Activated naive CD8-positive, alpha-beta T cell treated with anti-CD3 and anti-CD28 coated beads for 36 hours (primary cell): ENCODE results near the gene ELP5. TPM values are rescaled to one million over a fixed set of nuclear protein-coding genes. Genes with fewer than 3 reads are reported as not detected.

Source experiments
- DNase-seq: peaks from one replicate; pipeline ENCODE4 v3.0.0; 2021
- H3K27ac Mint-ChIP-seq: one replicate; pipeline ENCODE4 v1.8.0; 2022; ENCODE audit warnings: mild to moderate bottlenecking, moderate library complexity, mixed read lengths
- H3K27me3 Mint-ChIP-seq: one replicate; pipeline ENCODE4 v1.8.0; 2022; ENCODE audit warnings: mild to moderate bottlenecking, mixed read lengths
- H3K36me3 Mint-ChIP-seq: one replicate; pipeline ENCODE4 v1.8.0; 2021; ENCODE audit warnings: mild to moderate bottlenecking, mixed read lengths
- H3K4me1 Mint-ChIP-seq: one replicate; pipeline ENCODE4 v1.8.0; 2021; ENCODE audit warnings: mixed read lengths
- H3K4me3 Mint-ChIP-seq: one replicate; pipeline ENCODE4 v1.8.0; 2022; ENCODE audit warnings: mild to moderate bottlenecking, moderate library complexity, mixed read lengths
- H3K9me3 Mint-ChIP-seq: one replicate; pipeline ENCODE4 v1.8.0; 2022; ENCODE audit warnings: mixed read lengths
- total RNA-seq, 2 experiments: library from RNA; stranded (reverse); gene quantifications; one replicate each; pipeline ENCODE4 v1.2.3, GENCODE V29; 2021

The ELP5 gene
- total RNA-seq, 2 experiments from 2014 or later = 99.0 to 110 TPM

DNA sequence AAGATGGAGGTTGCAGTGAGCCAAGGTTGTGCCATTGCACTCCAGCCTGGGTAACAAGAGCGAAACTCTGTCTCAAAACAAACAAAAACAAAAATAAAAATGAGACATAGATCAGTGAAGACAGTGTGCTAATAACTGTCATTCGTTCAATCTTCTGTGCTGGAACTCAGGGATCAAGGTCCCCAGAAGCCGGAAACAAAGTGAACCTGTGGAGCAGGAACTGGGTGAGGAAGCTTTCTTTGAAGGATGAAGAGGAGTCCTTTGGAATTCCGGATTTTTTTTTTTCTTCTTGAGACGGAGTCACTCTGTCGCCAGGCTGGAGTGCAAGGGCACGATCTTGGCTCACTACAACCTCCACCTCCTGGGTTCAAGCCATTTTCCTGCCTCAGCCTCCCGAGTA lies 27.4 kb downstream of the ELP5 start:
- Mint-ChIP-seq H3K4me3 (no peak overlapping the region), H3K9me3 (no peaks in the 10 kb centered on the region), H3K4me1 (peaks cover 22% of the 10 kb centered on the region), H3K27ac (no peak overlapping the region), H3K36me3 (no peaks in the 10 kb centered on the region), H3K27me3 (peaks cover 18% of the 10 kb centered on the region)
- DNase-seq = no peak

DNA sequence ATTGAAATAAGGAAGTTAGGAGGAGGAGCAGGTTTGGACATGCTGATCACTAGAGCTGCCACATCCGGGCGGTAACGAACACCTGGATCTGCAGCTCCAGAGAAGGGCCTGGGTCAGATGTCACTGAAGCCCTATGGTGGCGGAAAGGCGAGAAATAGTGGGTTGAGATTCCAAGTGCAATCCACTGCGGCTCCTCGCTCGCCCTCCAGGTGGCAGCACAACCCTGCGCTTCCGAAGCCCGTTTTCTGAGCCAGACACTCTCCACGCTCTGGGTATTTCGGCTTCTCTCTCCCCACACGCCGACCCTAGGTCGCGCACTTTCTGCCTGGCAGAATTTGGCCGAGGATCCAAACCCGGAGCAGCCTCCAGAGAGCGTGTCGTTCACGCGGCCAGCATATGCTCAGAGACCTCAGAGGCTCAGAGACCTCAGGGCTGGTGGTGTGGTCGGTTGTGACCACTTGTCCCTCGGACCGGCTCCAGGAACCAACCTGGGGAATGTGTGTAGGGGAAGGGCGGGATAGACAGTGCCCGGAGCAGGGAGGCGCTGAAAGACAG lies 28.6 kb downstream of the ELP5 start:
- H3K4me3 Mint-ChIP-seq = peak overlapping the region; percentile 76
- peak; percentile 88 for DNase-seq
- H3K4me1 Mint-ChIP-seq = peaks cover 22% of the 10 kb centered on the region
- H3K9me3 Mint-ChIP-seq = no peaks in the 10 kb centered on the region
- no peaks in the 10 kb centered on the region for H3K36me3 Mint-ChIP-seq
- peaks cover 18% of the 10 kb centered on the region for H3K27me3 Mint-ChIP-seq
- peak overlapping the region; percentile 84 for H3K27ac Mint-ChIP-seq

DNA sequence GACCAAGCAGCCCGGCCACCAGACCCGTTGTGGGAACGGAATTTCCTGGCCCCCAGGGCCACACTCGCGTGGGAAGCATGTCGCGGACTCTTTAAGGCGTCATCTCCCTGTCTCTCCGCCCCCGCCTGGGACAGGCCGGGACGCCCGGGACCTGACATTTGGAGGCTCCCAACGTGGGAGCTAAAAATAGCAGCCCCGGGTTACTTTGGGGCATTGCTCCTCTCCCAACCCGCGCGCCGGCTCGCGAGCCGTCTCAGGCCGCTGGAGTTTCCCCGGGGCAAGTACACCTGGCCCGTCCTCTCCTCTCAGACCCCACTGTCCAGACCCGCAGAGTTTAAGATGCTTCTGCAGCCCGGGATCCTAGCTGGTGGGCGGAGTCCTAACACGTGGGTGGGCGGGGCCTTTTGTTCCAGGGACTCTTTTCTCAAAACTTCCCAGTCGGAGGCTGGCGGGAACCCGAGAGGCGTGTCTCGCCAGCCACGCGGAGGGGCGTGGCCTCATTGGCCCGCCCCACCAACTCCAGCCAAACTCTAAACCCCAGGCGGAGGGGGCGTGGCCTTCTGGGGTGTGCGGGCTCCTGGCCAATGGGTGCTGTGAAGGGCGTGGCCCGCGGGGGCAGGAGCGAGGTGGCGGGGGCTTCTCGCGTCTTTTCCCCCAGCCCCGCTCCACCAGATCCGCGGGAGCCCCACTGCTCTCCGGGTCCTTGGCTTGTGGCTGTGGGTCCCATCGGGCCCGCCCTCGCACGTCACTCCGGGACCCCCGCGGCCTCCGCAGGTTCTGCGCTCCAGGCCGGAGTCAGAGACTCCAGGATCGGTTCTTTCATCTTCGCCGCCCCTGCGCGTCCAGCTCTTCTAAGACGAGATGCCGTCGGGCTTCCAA lies 29.3 kb downstream of the ELP5 start, which contains the start of gene SLC2A4:
TSS of gene SLC2A4 (plus strand) at position 645 of the 879 bp plus-strand sequence. CDS start at position 862, 217 bp downstream.
- Mint-ChIP-seq H3K27me3 (peaks cover 19% of the 10 kb centered on the region), H3K4me1 (peaks cover 22% of the 10 kb centered on the region), H3K27ac (peak within 1 kb of the TSS; percentile 84), H3K9me3 (no peaks in the 10 kb centered on the region), H3K4me3 (peak within 1 kb of the TSS; percentile 76), H3K36me3 (no peaks in the 10 kb centered on the region)
- DNase-seq = peak; percentile 94

DNA sequence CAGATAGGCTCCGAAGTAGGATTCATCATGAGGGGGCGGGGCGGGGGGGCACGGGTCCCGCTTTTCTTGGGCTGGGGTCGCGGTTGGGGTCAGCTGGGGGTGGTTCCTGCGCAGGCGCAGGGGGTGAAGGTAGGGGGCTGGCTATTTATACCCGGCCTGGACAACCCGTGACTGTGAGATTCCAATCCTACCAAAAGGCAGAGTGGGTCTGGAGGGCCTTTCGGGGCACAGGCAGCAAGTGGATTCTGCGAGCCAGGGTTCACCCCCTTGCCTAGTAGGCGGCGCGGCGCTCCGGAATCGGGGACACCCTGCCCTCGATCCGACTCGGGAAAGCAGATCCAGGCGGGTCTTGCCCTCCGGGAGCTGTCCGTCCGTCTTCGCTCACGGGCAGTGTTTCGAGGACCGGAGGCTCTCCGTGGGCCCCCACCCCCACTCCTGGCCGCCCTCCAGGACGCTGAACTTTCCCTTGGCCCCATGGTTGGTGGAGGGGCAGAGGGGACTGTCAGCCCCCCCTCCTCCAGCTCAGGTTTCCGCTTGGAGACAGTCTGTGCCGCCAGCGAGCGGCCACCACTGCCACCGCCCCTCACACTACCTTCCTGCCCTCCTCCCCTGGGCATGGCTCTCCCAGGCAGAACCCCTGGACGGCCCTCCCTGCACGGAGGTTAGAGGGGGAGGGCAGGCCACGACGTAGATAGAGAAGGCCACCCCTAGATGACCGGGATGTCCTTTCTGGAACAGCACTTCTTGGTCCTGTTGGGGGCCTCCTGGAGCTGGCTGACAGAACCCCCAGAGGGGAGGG lies 30.1 kb downstream of the ELP5 start:
- no peaks in the 10 kb centered on the region for H3K9me3 Mint-ChIP-seq
- peak overlapping the region; percentile 76 for H3K4me3 Mint-ChIP-seq
- no peaks in the 10 kb centered on the region for H3K36me3 Mint-ChIP-seq
- no peak overlapping the region for H3K27ac Mint-ChIP-seq
- peaks cover 22% of the 10 kb centered on the region for H3K4me1 Mint-ChIP-seq
- no peak for DNase-seq
- peaks cover 21% of the 10 kb centered on the region for H3K27me3 Mint-ChIP-seq

DNA sequence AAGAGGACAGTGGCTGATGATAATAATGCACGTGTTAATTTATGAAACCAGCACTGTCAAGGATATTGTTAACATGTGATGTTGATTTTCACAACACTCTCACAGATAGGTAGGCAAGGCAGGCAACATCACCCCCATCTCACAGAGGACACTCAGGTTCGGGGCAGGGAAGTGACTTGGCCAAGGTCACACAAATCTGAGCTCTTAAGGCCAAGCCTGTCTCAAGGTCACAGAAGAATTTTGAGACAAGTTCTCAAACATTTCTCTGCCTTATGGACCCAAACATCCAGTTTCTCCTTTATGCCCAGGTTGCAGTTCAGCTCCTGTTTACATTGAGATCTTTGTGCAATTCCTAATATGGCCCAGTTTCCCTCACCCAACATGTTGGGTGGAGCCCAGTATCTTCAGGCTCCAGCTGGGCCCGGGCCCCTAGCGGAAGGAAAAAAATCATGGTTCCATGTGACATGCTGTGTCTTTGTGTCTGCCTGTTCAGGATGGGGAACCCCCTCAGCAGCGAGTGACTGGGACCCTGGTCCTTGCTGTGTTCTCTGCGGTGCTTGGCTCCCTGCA lies 30.8 kb downstream of the ELP5 start:
- no peak overlapping the region for H3K27ac Mint-ChIP-seq
- no peaks in the 10 kb centered on the region for H3K36me3 Mint-ChIP-seq
- peaks cover 21% of the 10 kb centered on the region for H3K27me3 Mint-ChIP-seq
- peak overlapping the region; percentile 40 for H3K4me3 Mint-ChIP-seq
- H3K4me1 Mint-ChIP-seq = peaks cover 22% of the 10 kb centered on the region
- H3K9me3 Mint-ChIP-seq = no peaks in the 10 kb centered on the region
- peak; percentile 30 for DNase-seq

DNA sequence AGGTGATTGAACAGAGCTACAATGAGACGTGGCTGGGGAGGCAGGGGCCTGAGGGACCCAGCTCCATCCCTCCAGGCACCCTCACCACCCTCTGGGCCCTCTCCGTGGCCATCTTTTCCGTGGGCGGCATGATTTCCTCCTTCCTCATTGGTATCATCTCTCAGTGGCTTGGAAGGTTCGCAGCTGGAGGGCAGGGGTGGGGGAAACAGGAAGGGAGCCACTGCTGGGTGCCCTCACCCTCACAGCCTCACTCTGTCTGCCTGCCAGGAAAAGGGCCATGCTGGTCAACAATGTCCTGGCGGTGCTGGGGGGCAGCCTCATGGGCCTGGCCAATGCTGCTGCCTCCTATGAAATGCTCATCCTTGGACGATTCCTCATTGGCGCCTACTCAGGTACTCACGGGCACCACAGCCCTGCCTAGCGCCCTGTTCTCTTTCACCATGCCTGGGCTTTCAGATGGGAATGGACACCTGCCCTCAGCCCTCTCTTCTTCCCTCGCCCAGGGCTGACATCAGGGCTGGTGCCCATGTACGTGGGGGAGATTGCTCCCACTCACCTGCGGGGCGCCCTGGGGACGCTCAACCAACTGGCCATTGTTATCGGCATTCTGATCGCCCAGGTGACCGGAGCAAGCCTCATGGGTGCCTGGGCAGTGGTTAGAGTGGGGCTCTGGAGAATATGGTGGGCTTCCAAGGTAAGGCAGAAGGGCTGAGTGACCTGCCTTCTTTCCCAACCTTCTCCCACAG lies 31.6 kb downstream of the ELP5 start:
- H3K9me3 Mint-ChIP-seq = no peaks in the 10 kb centered on the region
- H3K27me3 Mint-ChIP-seq = peaks cover 21% of the 10 kb centered on the region
- no peak overlapping the region for H3K4me3 Mint-ChIP-seq
- DNase-seq = no peak
- no peak overlapping the region for H3K27ac Mint-ChIP-seq
- H3K4me1 Mint-ChIP-seq = peaks cover 22% of the 10 kb centered on the region
- no peaks in the 10 kb centered on the region for H3K36me3 Mint-ChIP-seq

DNA sequence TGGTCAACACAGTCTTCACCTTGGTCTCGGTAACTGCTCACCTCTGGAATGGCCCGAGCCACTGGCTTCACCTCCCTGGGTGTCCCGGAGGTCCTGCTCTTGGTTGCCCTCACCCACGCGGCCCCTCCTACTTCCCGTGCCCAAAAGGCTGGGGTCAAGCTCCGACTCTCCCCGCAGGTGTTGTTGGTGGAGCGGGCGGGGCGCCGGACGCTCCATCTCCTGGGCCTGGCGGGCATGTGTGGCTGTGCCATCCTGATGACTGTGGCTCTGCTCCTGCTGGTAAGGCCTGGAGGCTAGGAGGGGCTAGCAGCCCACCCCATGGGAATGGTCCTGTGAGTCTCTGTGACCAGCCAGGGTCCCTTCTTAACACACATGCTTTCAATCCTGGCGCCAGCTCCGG lies 32.9 kb downstream of the ELP5 start:
- H3K9me3 Mint-ChIP-seq = no peaks in the 10 kb centered on the region
- no peak overlapping the region for H3K27ac Mint-ChIP-seq
- H3K36me3 Mint-ChIP-seq = no peaks in the 10 kb centered on the region
- no peak overlapping the region for H3K4me3 Mint-ChIP-seq
- peaks cover 22% of the 10 kb centered on the region for H3K4me1 Mint-ChIP-seq
- H3K27me3 Mint-ChIP-seq = peaks cover 21% of the 10 kb centered on the region
- no peak for DNase-seq

DNA sequence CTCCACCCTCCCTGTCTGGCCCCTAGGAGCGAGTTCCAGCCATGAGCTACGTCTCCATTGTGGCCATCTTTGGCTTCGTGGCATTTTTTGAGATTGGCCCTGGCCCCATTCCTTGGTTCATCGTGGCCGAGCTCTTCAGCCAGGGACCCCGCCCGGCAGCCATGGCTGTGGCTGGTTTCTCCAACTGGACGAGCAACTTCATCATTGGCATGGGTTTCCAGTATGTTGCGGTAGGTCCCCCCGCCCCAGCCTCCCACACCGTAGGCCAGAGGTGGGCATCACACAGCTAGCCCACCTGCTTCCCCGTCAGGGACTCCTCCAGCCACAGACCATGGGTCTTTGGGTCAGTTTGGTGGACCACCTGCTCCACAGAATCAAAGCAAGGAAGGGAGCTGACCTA lies 33.7 kb downstream of the ELP5 start:
- Mint-ChIP-seq H3K27ac (no peak overlapping the region), H3K27me3 (peaks cover 21% of the 10 kb centered on the region), H3K9me3 (no peaks in the 10 kb centered on the region), H3K4me3 (no peak overlapping the region), H3K4me1 (peaks cover 16% of the 10 kb centered on the region), H3K36me3 (no peaks in the 10 kb centered on the region)
- no peak for DNase-seq

DNA sequence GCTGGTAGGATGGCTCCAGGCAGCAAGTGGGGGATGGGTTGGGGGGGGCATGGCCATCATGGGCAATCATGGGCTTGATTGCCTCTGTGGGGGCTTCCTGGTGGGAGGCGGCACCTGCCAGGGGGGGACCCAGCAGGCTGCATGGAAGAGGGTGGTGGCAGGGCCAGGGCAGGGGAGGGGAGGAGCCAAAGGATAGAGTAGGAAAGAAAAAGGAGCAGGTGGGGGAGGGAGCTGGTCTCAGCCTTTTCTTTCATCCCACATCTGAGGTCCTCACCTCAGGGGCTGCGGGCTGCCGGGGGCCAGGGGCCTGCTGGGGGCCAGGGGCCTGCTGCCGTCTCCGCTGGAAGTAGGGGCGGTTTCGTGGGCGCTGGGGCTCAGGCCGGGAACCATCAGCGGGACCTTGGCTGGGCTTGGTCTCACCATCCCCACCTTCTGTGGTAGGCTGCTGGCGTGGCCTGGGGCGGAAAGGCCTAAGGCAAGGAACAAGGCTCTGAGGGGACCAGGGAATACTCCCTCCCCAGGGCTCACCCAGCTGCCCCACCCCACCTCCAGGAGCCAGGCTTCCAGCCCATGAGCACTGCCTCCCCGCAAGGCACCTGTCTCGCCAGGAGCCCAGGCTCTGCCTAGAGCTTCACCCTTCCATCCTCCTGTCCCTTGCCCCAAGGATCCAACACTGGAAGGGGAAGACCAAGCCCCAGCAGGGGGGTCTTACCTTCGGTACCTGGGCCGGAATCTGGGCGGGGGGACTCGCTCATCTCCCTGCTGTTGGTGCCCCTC lies 37.4 kb downstream of the ELP5 start:
- Mint-ChIP-seq H3K4me3 (no peak overlapping the region), H3K27me3 (peaks cover 24% of the 10 kb centered on the region), H3K9me3 (no peaks in the 10 kb centered on the region), H3K36me3 (no peaks in the 10 kb centered on the region), H3K27ac (no peak overlapping the region), H3K4me1 (no peaks in the 10 kb centered on the region)
- no peak for DNase-seq

DNA sequence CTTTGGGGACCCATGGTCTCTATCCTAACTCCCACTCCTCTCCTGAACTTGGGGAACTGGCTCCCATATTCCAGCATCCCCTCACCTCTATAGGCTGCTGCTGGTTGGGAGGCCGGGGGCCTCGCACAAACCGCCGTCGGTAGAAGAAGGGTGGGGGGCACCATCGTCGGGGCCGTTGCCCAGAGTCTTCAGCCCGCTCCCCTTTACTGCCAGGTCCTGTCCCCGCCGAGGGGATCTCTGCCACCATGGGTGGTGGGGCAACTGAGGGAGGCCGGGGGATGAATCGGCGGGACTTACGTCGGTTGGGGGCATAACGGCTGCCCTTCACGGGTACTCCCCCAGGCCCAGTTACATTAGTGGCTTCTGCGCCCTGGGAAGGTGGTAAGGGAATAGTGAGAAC lies 38.2 kb downstream of the ELP5 start:
- H3K27me3 Mint-ChIP-seq = peaks cover 29% of the 10 kb centered on the region
- H3K27ac Mint-ChIP-seq = no peak overlapping the region

DNA sequence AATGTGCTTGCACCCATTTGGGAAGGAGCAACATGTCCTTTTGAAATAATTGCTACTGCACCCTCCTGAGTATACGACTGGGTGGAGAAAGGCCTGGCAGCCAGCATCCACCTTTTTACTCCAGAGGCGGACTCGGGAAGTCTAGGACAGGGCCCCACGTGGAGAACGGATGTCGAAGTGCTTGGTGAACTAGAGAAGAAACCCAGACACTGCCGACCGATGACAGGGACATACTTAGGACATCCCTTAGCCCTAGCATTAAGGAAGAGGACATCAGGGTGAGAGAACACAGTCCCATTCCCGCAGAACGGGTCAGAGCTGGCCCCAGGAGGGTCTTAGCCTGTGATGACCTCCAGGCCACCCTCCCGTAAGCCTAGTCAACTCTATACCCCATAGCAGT lies 38.7 kb downstream of the ELP5 start:
- Mint-ChIP-seq H3K36me3 (no peaks in the 10 kb centered on the region), H3K4me1 (peaks cover 6% of the 10 kb centered on the region), H3K27me3 (peaks cover 34% of the 10 kb centered on the region), H3K4me3 (no peak overlapping the region), H3K27ac (no peak overlapping the region), H3K9me3 (no peaks in the 10 kb centered on the region)
- no peak for DNase-seq

More for the DNA sequence above, 38.2 kb downstream of the ELP5 start:
- H3K9me3 Mint-ChIP-seq = no peaks in the 10 kb centered on the region
- no peaks in the 10 kb centered on the region for H3K36me3 Mint-ChIP-seq
- H3K4me3 Mint-ChIP-seq = no peak overlapping the region
- H3K4me1 Mint-ChIP-seq = peaks cover 3% of the 10 kb centered on the region
- no peak for DNase-seq

DNA sequence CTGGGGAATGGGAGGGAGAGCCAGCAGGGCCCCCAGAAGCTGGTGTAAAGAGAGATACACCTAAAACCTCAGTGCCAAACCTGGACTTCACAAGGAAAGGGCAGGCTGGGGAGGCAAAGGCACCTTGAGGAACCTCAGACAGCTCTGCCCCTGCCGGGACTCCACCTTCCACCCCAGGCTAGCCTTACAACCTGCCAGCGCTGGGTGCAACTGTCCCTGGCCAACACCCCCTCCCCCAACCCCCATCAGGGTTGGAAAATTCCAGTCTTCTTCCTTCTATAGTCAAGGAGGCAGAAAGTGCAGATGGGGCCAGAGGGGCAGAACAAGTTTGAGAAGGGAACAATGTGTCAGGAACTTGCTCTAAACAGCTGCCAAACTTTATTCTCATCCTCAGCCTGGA lies 40.2 kb downstream of the ELP5 start:
- no peak overlapping the region for H3K27ac Mint-ChIP-seq
- DNase-seq = no peak
- no peaks in the 10 kb centered on the region for H3K9me3 Mint-ChIP-seq
- peaks cover 44% of the 10 kb centered on the region for H3K27me3 Mint-ChIP-seq
- no peak overlapping the region for H3K4me3 Mint-ChIP-seq
- no peaks in the 10 kb centered on the region for H3K36me3 Mint-ChIP-seq
- peaks cover 13% of the 10 kb centered on the region for H3K4me1 Mint-ChIP-seq

DNA sequence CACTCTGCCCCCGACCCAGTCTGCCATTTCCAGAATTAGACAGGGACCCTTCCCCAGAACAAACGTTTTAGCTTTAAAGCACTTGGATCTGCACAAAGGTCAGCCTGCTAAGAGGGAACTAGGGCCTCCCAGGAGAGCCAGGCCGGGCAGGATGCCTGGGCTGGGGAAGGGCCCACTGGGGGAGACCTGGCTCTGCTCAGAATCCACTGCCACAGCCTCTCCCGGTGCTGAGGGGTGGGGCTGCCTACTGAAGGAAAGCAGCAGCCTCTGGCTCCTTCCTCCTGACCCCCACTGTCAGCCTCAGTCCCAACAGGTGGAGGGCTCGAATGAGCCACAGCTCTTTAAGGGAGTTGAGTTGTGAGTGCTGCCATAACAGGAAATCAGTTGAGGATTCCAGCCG lies 40.7 kb downstream of the ELP5 start:
- H3K27ac Mint-ChIP-seq = no peak overlapping the region
- peaks cover 44% of the 10 kb centered on the region for H3K27me3 Mint-ChIP-seq
- H3K4me3 Mint-ChIP-seq = no peak overlapping the region
- no peaks in the 10 kb centered on the region for H3K36me3 Mint-ChIP-seq
- DNase-seq = no peak
- H3K9me3 Mint-ChIP-seq = no peaks in the 10 kb centered on the region
- peaks cover 13% of the 10 kb centered on the region for H3K4me1 Mint-ChIP-seq

DNA sequence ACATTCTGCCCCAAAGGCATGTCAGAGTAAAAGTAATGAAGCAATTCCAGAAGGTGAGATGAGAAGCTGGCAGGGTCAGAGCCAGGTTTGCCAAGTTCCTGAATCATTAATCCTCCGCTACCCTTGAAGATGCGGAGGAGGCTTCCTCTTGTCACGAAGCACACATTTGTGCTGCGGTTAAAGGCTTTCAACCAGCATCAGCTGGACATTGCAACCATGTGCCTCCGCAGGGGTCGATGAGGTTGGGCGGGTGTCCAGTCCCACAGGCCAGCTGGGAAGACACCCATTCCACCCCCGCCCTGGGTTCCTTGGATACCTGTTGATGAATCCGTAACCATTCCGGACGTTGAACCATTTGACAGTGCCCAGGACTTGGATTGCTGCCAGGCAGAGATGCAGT lies 41.1 kb downstream of the ELP5 start:
- Mint-ChIP-seq H3K27me3 (peaks cover 44% of the 10 kb centered on the region), H3K36me3 (no peaks in the 10 kb centered on the region), H3K4me1 (peaks cover 13% of the 10 kb centered on the region), H3K27ac (no peak overlapping the region), H3K4me3 (no peak overlapping the region), H3K9me3 (no peaks in the 10 kb centered on the region)
- no peak for DNase-seq
